KMS-11 (cell line): ENCODE measurements around the gene MYO9B.

ENCODE experiments used
- H2AFZ ChIP-seq: fragments of 200-600 bp; sonication (generic); 2 replicates; pipeline ENCODE4 v1.6.1; 2016; ENCODE audit warnings: antibody characterized with exemption, mixed run types, low read depth
- H3K27ac ChIP-seq: fragments of 200-600 bp; sonication (generic); 2 replicates; pipeline ENCODE4 v1.6.1; 2016; ENCODE audit warnings: mild to moderate bottlenecking, mixed run types
- H3K27me3 ChIP-seq: fragments of 200-600 bp; sonication (generic); 2 replicates; pipeline ENCODE4 v1.6.1; 2017; ENCODE audit warnings: mild to moderate bottlenecking, low read depth, mixed run types, moderate library complexity; ENCODE audit not compliant: insufficient read depth
- H3K36me3 ChIP-seq: fragments of 200-600 bp; sonication (generic); 2 replicates; pipeline ENCODE4 v1.6.1; 2017; ENCODE audit warnings: mild to moderate bottlenecking, mixed run types; ENCODE audit not compliant: insufficient read depth
- H3K4me1 ChIP-seq: fragments of 200-600 bp; sonication (generic); 2 replicates; pipeline ENCODE4 v1.6.1; 2016; ENCODE audit warnings: mild to moderate bottlenecking, low read depth, mixed run types; ENCODE audit not compliant: poor library complexity, severe bottlenecking
- H3K4me2 ChIP-seq: fragments of 200-600 bp; sonication (generic); 2 replicates; pipeline ENCODE4 v1.7.0; 2016; ENCODE audit warnings: mild to moderate bottlenecking, mixed run types
- H3K4me3 ChIP-seq: fragments of 200-600 bp; sonication (generic); IDR thresholded peaks from 2 replicates; pipeline ENCODE4 v1.6.1; 2017; ENCODE audit warnings: low read depth, low read length, mixed read lengths; ENCODE audit not compliant: insufficient read depth
- H3K79me2 ChIP-seq: fragments of 200-600 bp; sonication (generic); 2 replicates; pipeline ENCODE4 v1.6.1; 2016; ENCODE audit warnings: low read depth, mixed run types; ENCODE audit not compliant: insufficient read depth
- H3K9ac ChIP-seq: fragments of 200-600 bp; sonication (generic); 2 replicates; pipeline ENCODE4 v1.6.1; 2016; ENCODE audit warnings: mild to moderate bottlenecking, mixed run types
- H4K20me1 ChIP-seq: fragments of 200-600 bp; sonication (generic); 2 replicates; pipeline ENCODE4 v1.6.1; 2016; ENCODE audit warnings: mild to moderate bottlenecking, mixed run types; ENCODE audit not compliant: insufficient read depth
- TF ChIP-seq, protein P1 (sequence below): fragments of 200-600 bp; sonication (generic); conservative IDR thresholded peaks from 2 replicates; pipeline ENCODE4 v1.6.1; 2017; ENCODE audit warnings: low read depth, mild to moderate bottlenecking, antibody characterized with exemption, low read length, moderate library complexity, mixed read lengths

Gene MYO9B

DNA sequence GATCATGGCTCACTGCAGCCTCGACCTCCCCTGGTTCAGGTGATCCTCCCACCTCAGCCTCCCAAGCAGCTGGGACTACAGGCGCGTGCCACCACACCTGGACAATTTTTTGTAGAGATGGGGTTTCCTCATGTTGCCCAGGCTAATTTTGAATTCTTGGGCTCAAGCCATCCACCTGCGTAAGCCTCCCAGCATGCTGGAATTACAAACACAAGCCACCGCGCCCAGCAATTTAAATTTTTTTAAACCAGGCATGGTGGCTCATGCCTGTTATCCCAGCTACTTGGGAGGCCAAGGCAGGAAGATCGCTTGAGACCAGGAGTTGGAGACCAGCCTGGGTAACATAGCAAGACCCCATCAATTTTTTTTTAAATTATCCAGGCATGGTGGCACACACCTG lies 79.7 kb downstream of the MYO9B start:
- H3K36me3 ChIP-seq: no peaks in the 10 kb centered on the region
- no peak overlapping the region for H2AFZ ChIP-seq
- TF ChIP-seq, protein P1, sequence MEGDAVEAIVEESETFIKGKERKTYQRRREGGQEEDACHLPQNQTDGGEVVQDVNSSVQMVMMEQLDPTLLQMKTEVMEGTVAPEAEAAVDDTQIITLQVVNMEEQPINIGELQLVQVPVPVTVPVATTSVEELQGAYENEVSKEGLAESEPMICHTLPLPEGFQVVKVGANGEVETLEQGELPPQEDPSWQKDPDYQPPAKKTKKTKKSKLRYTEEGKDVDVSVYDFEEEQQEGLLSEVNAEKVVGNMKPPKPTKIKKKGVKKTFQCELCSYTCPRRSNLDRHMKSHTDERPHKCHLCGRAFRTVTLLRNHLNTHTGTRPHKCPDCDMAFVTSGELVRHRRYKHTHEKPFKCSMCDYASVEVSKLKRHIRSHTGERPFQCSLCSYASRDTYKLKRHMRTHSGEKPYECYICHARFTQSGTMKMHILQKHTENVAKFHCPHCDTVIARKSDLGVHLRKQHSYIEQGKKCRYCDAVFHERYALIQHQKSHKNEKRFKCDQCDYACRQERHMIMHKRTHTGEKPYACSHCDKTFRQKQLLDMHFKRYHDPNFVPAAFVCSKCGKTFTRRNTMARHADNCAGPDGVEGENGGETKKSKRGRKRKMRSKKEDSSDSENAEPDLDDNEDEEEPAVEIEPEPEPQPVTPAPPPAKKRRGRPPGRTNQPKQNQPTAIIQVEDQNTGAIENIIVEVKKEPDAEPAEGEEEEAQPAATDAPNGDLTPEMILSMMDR: no peak
- H3K9ac ChIP-seq: no peak overlapping the region
- H3K4me3 ChIP-seq: no peak overlapping the region
- H3K27me3 ChIP-seq: no peaks in the 10 kb centered on the region
- H3K79me2 ChIP-seq: no peaks in the 10 kb centered on the region
- H3K4me1 ChIP-seq: no peaks in the 10 kb centered on the region
- H3K27ac ChIP-seq: no peak overlapping the region
- no peaks in the 10 kb centered on the region for H4K20me1 ChIP-seq
- H3K4me2 ChIP-seq: no peak overlapping the region

DNA sequence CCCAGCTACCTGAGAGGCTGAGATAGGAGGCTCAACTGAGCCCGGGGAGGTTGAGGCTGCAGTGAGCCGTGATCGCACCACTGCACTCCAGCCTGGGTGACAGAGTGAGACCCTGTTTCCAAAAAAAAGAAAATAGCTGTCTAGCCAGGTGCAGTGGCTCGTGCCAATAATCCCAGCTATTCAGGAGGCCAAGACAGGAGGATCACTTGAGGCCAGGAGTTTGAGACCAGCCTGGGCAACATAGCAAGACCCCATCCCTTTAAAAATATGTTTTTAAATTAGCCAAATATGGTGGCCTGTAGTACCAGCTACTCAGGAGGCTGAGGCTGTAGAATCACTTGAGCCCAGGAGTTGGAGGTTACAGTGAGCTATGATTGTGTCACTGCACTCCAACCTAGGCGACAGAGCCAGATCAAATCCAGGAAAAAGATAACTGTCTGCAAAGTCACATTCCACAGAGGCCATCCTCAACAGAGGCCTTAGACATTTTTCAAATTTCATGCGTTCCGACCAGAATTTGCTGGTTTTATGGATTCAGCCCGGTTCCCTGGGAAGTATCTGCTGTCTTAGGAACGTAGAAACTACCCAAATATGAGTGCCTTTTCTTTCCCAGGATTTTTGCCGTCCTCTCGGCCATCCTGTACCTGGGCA lies 80.8 kb downstream of the MYO9B start:
- H3K36me3 ChIP-seq: no peaks in the 10 kb centered on the region
- no peak overlapping the region for H3K27ac ChIP-seq
- H3K4me3 ChIP-seq: no peak overlapping the region
- no peak overlapping the region for H3K9ac ChIP-seq
- H3K79me2 ChIP-seq: no peaks in the 10 kb centered on the region
- no peaks in the 10 kb centered on the region for H3K4me1 ChIP-seq
- no peak overlapping the region for H3K4me2 ChIP-seq
- no peaks in the 10 kb centered on the region for H4K20me1 ChIP-seq
- TF ChIP-seq, protein P1: no peak
- no peak overlapping the region for H2AFZ ChIP-seq
- H3K27me3 ChIP-seq: no peaks in the 10 kb centered on the region

DNA sequence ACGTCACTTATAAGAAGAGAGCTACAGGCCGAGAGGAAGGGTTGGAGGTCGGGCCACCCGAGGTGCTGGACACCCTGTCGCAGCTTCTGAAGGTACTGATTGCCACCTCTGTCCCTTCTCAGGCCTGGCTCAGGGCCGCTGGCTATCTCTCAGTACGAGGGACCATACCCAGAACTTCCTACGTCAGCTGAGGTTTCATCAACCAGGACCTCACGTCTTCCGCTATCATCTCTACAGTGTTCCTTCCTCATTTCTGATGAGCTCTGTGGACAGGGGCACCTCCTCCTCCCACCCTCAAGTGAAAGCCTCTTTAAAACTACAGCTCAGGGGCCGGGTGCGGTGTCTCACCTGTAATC lies 81.3 kb downstream of the MYO9B start:
- H3K4me1 ChIP-seq: no peaks in the 10 kb centered on the region
- no peak overlapping the region for H3K27ac ChIP-seq
- no peaks in the 10 kb centered on the region for H4K20me1 ChIP-seq
- no peak overlapping the region for H3K4me3 ChIP-seq
- H3K36me3 ChIP-seq: no peaks in the 10 kb centered on the region
- H3K79me2 ChIP-seq: no peaks in the 10 kb centered on the region
- TF ChIP-seq, protein P1: no peak
- H3K9ac ChIP-seq: no peak overlapping the region
- H3K27me3 ChIP-seq: no peaks in the 10 kb centered on the region
- H3K4me2 ChIP-seq: no peak overlapping the region
- H2AFZ ChIP-seq: no peak overlapping the region

DNA sequence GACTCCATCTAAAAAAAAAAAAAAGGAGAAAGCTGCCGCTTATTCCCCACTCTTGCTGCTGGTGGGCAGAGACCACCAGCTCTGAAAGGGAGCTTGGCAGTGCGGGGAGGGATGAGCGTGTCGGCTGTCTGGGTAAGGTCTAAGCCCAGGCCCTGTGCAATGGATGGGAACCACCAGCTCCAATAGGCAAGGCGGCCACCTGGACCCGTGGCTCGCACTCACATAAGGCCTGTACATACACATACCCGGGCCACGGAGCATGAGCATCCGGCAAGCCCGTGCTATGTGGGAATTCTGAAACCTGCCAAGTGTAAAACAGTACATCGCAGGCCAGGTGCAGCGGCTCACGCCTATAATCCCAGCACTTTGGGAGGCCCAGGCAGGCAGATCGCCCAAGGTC lies 83.0 kb downstream of the MYO9B start:
- no peak overlapping the region for H3K4me2 ChIP-seq
- no peaks in the 10 kb centered on the region; the same call in 1 of the 2 replicates for H3K36me3 ChIP-seq
- H3K27ac ChIP-seq: no peak overlapping the region
- no peaks in the 10 kb centered on the region for H3K27me3 ChIP-seq
- H3K4me3 ChIP-seq: no peak overlapping the region
- H2AFZ ChIP-seq: no peak overlapping the region
- no peaks in the 10 kb centered on the region for H3K79me2 ChIP-seq
- no peak overlapping the region for H3K9ac ChIP-seq
- TF ChIP-seq, protein P1: no peak
- no peaks in the 10 kb centered on the region for H4K20me1 ChIP-seq
- no peaks in the 10 kb centered on the region for H3K4me1 ChIP-seq
